Loucy (cell line): ENCODE data around the gene CNTN5.

ENCODE experiments used
- CTCF ChIP-seq: fragments of 200-600 bp; sonication (generic); conservative IDR thresholded peaks from 2 replicates; pipeline ENCODE4 v1.5.1; 2014; ENCODE audit warnings: mild to moderate bottlenecking, antibody characterized with exemption, low read length
- EZH2phosphoT487 ChIP-seq: fragments of 200-600 bp; IDR thresholded peaks from 2 replicates; pipeline ENCODE4 v1.6.1; 2018; ENCODE audit warnings: antibody characterized with exemption, mild to moderate bottlenecking, moderate library complexity, borderline replicate concordance

- TF ChIP-seq CTCF, result no peak
- TF ChIP-seq EZH2phosphoT487, result no peak
These were observed 163.4 kb downstream of the CNTN5 start for GRCh38 chr11:99184146-99184545.
